CD4-positive, alpha-beta T cell treated with Interleukin-4 for 4 hours (primary cell): Measurements from ENCODE around the gene TNNI2.
"Not testable (repeated sequence)": the region's sequence is repeated elsewhere in the genome, so short reads cannot be mapped to it uniquely, and the experiment has no call there.

Experiments
- DNase-seq: peaks from one replicate; pipeline ENCODE4 v3.0.0-alpha.2; 2020

Gene TNNI2

DNA sequence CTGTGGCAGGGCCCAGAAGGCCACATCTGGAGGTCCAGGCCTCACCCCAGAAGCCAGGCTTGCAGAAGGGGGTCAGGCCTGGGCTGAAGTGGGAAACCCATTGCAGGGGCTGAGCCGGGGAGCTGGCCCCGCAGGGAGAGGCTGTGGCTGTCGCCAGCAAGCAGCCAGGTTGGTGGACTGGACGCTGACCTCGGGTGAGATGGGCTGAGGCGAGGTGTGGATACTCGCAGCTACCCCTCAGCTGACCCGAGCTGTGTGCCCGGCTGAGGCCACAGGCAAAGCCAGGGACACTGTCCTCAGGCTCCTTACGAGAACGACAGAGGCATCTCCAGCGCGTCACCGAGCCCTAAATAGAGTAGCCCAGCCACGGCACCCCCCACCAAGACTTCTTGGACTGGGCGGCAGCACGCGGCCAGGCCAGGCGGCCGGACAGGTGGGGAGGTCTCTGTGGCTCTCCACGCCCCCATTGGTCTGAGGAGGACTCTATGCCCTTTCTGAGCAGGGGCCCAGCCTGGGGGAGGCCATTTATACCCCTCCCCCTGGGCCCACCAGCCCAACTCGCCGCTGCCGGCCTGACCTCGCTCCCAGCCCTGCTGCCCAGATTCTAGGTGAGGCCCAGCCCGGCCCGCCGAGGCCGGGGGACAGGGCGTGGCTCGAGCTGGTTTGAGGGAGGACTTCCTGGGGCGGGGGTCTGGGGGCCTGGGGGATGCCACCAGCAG lies at the start of gene TNNI2:
Gene TNNI2 (plus strand): TSS at position 556 of the 719 bp plus-strand sequence. CDS start 716 bp downstream, outside the sequence.
- DNase-seq: no peak

GRCh38 chr11:1791912-1792311 lies 46.9 kb upstream of the TNNI2 start:
- no peak for DNase-seq

DNA sequence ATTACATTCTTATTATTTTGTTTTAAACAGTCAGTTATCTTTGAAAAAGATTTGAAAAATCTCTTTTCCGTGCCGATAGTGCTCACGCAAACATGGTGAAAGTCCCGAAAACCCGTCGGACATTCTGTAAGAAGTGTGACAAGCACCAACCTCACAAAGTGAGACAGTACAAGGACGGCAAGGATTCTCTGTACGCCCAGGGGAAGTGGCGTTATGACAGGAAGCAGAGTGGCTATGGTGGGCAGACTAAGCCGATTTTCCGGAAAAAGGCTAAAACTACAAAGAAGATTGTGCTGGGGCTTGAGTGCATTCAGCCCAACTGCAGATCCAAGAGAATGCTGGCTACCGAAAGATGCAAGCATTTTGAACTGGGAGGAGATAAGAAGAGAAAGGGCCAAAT lies 46.3 kb upstream of the TNNI2 start:
- DNase-seq: no peak

GRCh38 chr11:1793081-1793480 lies 45.7 kb upstream of the TNNI2 start:
- DNase-seq: no peak

GRCh38 chr11:1796413-1797011 lies 42.3 kb upstream of the TNNI2 start:
- no peak for DNase-seq

DNA sequence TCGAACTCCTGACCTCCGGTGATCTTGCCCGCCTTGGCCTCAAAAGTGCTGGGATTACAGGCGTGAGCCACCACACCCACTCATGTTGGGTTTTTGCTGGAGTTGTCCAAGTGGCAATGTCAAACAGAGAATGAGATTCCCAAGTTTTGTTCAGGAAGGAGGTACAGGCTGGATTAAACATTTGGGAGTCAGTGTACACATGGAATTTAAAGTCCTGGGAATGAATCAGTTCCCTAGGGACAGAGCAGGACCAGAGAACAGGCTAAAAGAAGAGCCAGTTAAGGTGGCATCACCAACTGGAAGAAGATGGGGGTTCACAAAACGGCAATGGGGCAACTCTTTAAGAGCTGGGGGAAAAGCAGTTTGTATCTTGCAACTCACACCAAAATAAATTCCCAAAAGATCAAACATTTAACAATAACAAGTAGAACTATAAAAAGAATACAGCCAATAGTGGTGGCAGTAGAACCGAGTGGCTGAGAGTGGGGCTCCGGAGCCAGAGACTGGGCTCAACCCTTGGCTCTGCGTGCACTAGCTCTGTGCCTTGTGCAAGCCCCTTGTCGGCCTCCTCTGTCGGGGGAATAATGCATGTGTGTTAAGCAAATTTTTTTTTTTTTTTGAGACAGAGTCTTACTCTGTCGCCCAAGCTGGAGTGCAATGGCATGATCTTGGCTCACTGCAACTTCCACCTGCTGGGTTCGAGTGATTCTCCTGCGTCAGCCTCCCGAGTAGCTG lies 41.2 kb upstream of the TNNI2 start:
- DNase-seq: no peak

GRCh38 chr11:1803246-1803645 lies 35.5 kb upstream of the TNNI2 start:
- DNase-seq: no peak

DNA sequence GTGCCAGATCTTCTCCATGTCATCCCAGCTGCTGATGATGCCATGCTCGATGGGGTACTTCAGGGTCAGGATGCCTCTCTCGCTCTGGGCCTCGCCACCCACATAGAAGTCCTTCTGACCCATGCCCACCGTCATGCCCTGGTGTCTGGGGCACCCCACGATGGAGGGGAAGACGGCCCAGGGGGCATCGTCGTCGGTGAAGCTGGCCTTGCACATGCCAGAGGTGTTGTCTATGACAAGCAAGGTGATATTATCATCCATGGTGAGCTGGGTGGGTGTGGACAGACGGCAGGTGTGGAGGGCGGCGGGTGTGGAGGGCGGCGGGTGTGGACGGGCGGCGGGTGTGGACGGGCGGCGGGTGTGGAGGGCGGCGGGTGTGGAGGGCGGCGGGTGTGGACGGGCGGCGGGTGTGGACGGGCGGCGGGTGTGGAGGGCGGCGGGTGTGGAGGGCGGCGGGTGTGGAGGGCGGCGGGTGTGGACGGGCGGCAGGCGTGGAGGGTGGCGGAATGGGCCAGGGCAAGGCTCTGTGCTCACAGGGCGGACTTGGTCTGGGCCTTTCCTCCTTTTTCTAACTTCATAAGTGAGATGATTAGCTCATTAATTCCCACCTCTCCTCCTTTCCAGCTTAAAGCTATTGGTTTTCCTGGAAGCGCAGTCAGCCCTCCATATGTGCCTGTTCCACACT lies 34.8 kb upstream of the TNNI2 start:
- DNase-seq: not testable (repeated sequence)

DNA sequence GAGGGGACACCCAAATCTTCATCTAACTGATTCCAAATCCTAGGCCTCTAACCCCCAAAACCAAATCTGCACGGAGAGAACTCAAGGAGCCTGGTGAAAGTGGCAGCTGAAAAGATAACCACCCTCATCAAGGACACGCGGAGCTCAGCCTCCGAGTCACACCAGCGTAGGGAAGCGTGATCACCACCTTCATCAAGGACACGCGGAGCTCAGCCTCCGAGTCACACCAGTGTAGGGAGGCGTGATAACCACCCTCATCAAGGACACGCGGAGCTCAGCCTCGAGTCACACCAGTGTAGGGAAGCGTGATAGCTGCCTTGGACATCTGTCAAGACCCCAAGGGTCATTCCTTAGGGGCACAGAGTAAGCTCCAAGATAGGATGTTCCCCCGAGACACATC lies 33.3 kb upstream of the TNNI2 start:
- no peak for DNase-seq

DNA sequence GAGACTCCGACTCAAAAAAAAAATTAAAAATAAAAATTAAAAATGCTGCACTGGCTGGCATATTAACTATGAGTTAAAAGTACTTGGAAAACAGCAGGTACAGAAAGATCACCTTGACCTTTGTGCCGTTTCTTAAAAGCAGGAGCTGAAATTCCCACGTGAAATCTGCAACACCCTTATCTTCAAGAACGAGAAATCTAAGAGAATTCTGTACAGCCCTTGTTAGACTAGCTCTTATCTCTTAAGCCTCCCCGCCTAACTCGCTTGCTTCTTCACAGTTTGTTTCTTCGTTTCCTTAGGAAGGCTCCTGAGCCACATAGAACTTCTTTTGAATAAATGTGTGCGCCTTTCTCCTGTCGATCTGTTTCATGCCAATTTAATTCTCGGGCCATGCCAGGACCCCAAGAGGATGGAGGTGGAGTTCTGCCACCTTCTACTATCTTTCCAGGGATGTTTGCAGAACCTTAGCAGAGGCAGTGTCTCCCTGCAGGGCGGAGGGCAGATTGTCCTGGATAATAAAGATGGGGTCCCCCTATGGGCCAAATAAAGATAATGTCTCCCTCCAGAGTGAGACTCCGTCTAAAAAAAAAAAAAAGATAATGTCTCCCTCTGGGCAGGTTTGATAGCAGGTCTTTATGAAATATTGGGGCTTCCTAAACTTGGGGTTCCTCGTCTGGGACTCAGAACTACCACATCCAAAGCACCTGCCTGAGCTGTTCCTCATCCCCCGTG lies 31.4 kb upstream of the TNNI2 start:
- DNase-seq: no peak

DNA sequence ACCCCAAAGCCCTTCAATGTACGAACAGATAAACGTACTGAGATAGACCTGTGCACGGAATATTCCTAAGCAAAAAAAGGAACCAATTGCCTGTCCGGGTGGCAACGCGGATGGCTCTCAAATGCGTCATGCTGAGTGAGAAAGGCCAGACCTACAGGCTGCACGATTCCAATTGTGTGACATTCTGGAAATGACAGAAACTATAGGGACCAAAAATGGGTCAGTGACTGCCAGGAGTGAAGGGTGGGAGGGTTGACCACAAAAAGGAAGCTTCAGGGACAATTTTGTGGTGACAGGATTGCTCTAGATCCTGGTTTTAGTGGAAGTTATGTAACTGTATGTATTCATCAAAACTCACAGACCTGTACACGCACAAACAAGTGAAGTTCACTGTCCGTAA lies 28.0 kb upstream of the TNNI2 start:
- no peak for DNase-seq

DNA sequence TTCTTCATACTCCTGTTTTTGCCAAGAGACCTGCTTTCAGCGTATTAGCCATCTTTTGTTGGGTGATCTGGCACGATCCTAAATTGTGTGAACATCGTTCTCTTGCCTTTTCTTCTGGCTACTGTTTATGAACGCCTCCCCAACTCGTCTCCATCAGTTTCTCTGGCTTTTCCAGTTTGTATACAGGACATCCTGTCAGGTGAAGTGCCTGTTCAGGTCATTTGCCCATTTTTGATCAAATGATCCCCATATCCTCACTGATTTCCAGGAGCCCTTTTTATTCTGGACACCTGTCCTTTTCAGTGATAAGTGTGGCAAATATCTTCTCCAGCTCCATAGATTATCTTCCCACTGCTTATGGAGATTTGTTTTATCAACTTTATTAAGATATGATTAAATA lies 26.5 kb upstream of the TNNI2 start:
- no peak for DNase-seq

DNA sequence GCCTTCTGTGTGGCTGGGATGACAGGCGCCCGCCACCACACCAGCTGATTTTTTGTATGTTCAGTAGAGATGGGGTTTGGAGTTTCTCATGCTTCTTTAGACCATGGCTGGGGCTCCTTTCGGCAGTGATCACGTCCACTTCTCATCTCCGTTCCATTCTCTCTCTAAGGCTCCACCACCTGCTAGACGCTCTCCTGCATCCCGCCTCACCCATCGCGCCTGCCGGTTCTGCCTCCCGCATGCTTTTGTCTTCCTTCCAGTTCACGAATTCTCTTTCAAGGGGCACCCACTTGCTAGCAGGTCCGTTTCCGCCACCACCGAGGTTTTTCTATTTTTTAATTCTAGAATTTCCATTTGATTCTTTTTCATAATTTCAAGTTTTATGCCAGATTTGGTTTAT lies 26.0 kb upstream of the TNNI2 start:
- no peak for DNase-seq

DNA sequence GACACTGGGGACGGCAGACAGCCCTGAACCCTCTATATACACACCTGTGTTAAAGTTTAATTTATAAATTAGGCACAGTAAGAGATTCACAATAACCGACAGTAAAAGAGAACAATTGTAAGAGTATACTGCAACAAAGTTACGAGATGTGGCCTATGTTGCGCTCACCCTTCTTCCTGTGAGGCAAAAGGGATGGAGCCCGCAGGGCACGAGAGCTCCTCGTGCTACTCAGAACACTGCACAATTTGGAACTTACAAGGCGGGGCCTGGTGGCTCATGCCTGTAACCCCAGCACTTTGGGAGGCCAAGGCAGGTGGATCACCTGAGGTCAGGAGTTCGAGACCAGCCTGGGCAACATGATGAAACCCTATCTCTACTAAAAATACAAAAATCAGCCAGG lies 25.4 kb upstream of the TNNI2 start:
- DNase-seq: not testable (repeated sequence)

- DNase-seq: no peak
Observed at GRCh38 chr11:1814691-1815090, 24.1 kb upstream of the TNNI2 start.

DNA sequence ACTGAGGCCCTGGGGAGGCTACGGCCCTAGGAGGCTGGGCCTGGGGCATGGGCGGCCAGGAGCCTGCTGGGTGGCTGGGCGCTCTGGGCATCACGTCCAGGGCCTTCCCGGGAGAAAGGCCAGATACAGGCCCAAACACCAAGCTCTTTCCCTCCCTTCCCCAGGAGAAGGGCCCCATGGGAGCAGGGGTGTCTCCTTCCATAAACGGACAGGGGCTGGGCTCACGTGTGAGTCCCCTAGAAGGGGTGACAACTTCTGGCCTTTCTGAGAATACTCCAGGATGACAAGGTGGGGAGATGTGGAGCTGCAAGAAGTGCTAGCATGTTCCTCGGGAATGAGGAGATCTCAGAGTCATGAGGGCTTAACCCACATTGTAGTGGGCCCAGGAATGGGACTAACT lies 23.5 kb upstream of the TNNI2 start:
- DNase-seq: no peak

DNA sequence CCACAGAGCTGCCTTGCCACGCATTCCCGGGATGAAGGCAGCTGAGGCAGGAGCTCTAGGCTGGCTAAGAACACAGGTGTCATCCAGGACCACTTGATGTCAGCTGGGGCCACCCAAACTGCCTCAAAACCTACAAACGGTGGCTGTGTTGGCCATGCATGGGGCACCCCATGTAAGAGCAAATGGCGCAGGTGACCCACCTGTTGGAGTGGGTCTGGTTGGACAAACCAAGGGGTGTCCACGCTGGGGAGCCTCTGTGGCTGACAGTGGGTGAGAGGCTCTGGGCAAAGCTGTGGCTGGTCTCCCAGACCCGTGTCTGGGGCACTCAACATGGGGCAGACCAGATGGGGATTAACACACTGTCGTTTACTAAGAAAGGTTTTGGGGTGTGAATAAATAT lies 23.0 kb upstream of the TNNI2 start:
- no peak for DNase-seq

DNA sequence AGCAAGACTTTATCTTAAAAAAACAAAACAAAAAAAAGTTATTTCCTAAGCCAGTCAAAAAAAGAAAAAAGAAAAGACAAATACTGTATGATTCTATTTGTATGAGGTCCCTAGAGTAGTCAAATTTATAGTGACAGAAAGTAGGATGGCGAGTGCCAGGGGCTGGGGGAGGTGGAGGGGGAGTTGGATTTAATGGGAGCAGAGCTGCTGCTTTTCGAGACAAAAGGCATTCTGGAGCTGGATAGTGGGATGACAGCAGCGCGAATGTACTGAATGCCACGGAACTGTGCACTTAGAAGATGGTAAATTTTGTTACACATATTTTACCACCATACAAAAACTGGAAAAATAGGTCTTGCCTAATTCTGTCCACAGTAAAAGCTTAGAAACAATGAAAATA lies 21.8 kb upstream of the TNNI2 start:
- no peak for DNase-seq

GRCh38 chr11:1817511-1817910 lies 21.3 kb upstream of the TNNI2 start:
- DNase-seq: no peak

DNA sequence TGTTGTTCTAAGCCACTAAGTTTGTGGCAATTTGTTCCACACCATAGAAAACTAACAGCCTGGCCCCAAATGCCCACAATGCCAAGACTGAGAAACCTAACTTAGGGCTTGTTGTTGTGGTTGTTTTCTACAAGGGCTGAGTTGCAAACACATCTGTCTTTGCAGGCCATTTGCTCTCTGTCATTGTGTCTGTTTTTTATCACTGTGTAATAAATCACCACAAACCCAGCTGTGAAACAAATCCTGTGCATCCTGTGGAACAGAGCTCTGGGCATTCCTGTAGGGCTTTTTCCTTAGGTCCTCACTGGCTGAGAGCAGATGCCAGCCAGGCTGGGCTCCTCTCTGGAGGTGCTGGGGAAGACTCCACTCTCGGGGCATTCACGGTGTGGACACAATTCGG lies 19.7 kb upstream of the TNNI2 start:
- no peak for DNase-seq

DNA sequence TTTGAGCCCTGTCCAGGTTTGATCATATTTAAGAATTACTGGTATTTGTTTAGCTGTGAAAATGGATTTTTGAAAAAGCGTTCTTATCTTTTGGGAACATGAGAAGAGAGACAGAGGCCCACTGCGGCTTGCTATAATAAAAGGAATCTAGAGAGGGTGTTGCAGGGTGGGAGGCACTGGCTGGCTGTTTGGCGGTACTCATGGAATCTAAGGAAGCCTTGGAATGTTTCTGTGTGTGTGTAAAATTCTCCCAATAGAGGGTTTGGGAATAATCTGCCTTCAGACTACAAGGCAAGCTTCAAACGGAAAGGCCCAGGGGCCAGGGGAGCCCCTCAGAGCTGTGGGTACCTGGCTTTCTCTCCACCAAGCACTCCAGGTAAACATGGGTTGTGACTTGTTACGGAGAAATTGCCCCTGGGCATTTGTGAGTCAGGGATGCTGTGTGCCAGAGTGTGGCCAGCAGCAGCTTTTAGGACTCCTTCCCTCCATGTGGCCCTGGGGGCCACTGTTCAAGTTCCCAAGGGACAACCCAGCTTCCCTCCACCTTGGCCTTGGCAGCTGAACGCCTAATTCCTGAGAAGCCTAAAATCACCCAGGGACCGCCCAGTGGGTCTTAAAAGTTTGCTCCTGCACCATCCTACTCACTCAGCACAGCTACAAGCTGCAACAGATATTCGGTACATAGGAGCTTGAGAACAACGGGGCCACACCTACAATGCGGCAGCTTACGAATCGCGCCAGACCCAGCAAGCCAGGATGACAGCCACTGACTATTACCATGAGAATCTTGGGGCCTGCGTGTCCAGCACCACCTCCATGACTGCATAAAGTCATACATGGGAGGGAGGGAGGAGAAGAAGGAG lies 18.1 kb upstream of the TNNI2 start:
- DNase-seq: no peak

DNA sequence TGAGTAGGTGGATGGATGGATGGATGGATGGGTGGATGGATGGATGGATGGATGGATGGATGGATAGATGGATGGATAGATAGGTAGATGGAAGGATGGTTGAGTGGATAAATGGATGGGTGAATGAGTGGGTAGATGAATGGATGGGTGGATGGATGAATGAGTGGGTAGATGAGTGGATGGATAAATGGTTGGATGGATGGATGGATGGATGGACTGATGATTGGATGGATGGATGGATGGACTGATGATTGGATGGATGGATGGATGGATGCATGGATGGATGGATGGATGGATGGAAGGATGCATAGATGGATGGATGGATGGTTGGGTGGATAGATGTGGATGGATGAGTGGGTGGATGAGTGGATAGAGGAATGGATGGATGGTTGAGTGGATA lies 17.2 kb upstream of the TNNI2 start:
- DNase-seq: no peak
